ENCODE data around the gene TINCR. TPM values are rescaled to one million over a fixed set of nuclear protein-coding genes. Genes with fewer than 3 reads are reported as not detected.
A peak's percentile ranks its signal among the peaks of the same experiment; 100 is the strongest.

Gene TINCR
- total and polyA plus RNA-seq, 5 donors from 2014 or later, result 3.1 TPM; not detected in 4

DNA sequence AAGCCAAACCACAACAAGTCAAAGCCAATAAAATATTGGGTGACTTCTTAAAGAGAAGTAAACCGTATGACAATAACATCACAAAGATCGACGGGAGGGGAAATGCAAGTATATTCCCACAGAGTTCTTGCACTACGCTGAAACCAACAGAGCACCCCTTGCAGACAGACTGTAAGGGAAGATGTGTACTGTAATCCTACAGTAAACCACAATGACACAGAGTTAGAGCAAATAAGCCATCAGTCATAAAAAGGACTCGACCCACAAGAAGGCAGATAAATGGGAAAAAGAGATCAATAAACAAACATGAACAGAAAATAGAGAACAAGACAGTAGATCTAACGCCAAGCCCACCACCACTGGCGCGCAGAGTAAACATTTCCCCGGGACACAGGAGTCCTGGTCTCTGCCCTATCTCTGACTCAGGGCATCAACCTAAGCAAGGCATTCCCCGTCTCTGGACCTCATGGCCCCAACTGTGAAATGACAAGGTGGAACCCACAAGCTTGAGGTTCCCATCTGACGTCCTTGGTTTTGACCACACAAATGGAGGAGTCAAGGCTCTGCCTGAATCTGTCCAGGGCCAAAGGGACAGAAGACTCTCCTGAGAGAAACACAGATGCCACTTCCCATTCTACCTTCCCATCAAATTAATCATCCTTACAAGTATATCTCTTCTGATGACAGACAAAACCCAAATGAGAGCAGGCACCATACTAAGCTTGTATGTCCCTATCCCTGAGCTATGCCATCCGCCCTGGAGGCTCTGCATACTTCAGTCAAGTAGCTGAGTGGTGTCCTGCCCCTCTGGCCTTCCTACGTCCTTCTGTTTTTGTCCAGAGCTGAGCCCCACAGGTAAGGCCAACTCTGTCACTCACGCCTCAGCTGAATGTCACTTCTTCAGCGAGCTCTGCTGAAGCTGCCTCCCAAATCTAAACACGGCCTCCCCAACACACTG is 39.8 kb upstream of the TINCR start:
- H3K4me1 ChIP-seq (ENCODE audit: control insufficient read depth, insufficient read depth, low read length, poor library complexity, severe bottlenecking), result no peaks in the 10 kb centered on the region
- H3K27me3 Mint-ChIP-seq, result no peaks in the 10 kb centered on the region
- ATAC-seq (ENCODE audit: low read depth in 2 of 2), result no peak
- peaks cover 89% of the 10 kb centered on the region for H3K36me3 ChIP-seq (ENCODE audit: control insufficient read depth, insufficient read depth, low read length)
- H3K4me3 ChIP-seq (ENCODE audit: low read depth, low read length), result no peak overlapping the region
- no peak overlapping the region for H3K4me3 Mint-ChIP-seq
- peaks cover 65% of the 10 kb centered on the region for H3K36me3 Mint-ChIP-seq
- DNase-seq, result no peak
- H3K4me1 Mint-ChIP-seq, result peaks cover 6 to 30% (median 15%) of the 10 kb centered on the region in 4 donors
- H3K27ac Mint-ChIP-seq, result peak overlapping the region in 2 of 3 donors; percentile 13 to 67
- H3K9me3 ChIP-seq (ENCODE audit: control insufficient read depth in 2 of 2, low read length in 2 of 2), result no peaks in the 10 kb centered on the region
- H3K27ac ChIP-seq (ENCODE audit: insufficient read depth, low read length, poor library complexity, severe bottlenecking), result no peak overlapping the region
- no peaks in the 10 kb centered on the region for H3K27me3 ChIP-seq (ENCODE audit: control insufficient read depth, insufficient read depth, low read length)
- no peaks in the 10 kb centered on the region for H3K9me3 Mint-ChIP-seq

DNA sequence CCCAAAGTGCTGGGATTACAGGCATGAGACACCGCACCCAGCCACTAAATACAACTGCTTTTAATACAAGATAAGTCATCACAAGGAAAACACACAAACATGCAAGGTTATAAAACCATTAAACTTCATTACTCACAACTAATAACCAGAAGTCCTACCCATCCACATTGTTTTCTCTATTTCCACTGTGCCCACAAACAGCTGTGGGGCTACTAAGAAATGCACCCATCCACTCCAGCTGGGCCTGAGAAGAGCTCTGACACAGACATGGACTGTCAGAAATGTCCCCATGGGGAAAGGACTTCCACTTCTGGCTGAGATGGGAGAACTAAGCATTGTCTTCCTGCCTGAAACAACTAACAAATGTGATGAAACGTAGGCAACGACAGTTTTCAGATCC is 37.6 kb upstream of the TINCR start:
- Mint-ChIP-seq H3K36me3 (peaks cover 62% of the 10 kb centered on the region), H3K4me1 (peaks cover 6 to 32% (median 15%) of the 10 kb centered on the region in 4 donors), H3K27me3 (no peaks in the 10 kb centered on the region), H3K4me3 (peak overlapping the region in 1 of 4 donors; percentile 64), H3K27ac (no peak overlapping the region), H3K9me3 (no peaks in the 10 kb centered on the region)
- Histone ChIP-seq H3K4me3 (ENCODE audit: low read depth, low read length) (no peak overlapping the region), H3K4me1 (ENCODE audit: control insufficient read depth, insufficient read depth, low read length, poor library complexity, severe bottlenecking) (no peaks in the 10 kb centered on the region), H3K27me3 (ENCODE audit: control insufficient read depth, insufficient read depth, low read length) (no peaks in the 10 kb centered on the region), H3K9me3 (ENCODE audit: control insufficient read depth in 2 of 2, low read length in 2 of 2) (no peaks in the 10 kb centered on the region), H3K36me3 (ENCODE audit: control insufficient read depth, insufficient read depth, low read length) (peaks cover 91% of the 10 kb centered on the region), H3K27ac (ENCODE audit: insufficient read depth, low read length, poor library complexity, severe bottlenecking) (no peak overlapping the region)
- no peak for DNase-seq
- ATAC-seq (ENCODE audit: low read depth in 2 of 2), result no peak

DNA sequence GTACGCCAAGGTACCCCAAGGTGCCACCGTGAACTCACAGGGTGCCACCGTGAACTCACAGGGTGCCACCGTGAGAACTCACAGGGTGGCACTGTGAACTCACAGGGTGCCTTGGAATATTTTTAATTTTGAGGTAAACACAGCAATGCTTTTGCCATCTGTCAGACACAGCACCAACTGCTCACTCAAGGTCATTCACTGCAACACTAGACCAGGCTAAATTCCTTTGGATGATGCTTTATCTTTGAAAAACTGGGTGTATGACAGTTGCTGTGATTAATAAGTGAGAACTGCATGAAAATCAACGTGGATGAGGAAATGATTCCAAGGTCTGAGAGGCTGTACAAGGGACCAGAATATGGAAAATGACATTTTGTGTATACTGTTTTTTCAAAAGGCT is 35.9 kb upstream of the TINCR start:
- Mint-ChIP-seq H3K4me1 (peaks cover 6 to 32% (median 15%) of the 10 kb centered on the region in 4 donors), H3K36me3 (peaks cover 73% of the 10 kb centered on the region), H3K4me3 (peak overlapping the region in 1 of 4 donors; percentile 7), H3K27me3 (no peaks in the 10 kb centered on the region), H3K27ac (no peak overlapping the region), H3K9me3 (no peaks in the 10 kb centered on the region)
- Histone ChIP-seq H3K4me1 (ENCODE audit: control insufficient read depth, insufficient read depth, low read length, poor library complexity, severe bottlenecking) (no peaks in the 10 kb centered on the region), H3K9me3 (ENCODE audit: control insufficient read depth in 2 of 2, low read length in 2 of 2) (no peaks in the 10 kb centered on the region), H3K36me3 (ENCODE audit: control insufficient read depth, insufficient read depth, low read length) (peaks cover 92% of the 10 kb centered on the region), H3K4me3 (ENCODE audit: low read depth, low read length) (no peak overlapping the region), H3K27ac (ENCODE audit: insufficient read depth, low read length, poor library complexity, severe bottlenecking) (no peak overlapping the region), H3K27me3 (ENCODE audit: control insufficient read depth, insufficient read depth, low read length) (no peaks in the 10 kb centered on the region)
- DNase-seq (no peak), ATAC-seq (ENCODE audit: low read depth in 2 of 2) (no peak)

DNA sequence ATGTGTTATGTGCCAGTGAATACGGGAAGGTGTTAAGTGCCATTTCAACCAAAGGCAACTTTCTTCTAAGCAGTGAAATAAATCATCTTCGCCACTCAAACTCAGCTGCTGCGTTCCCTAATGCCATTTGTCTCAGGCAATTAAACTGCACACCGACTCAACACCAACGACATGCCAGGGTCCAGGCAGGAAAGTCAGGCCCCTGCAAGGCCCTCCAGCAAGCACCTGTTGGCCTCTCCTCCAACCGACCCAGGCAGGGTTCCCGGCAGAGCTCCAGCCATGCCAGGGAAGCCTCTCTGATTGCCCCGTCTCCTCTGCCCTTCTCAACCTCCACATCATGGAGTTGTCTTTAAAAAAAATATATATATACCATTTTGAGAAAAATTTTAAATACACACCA is 33.0 kb upstream of the TINCR start:
- Histone ChIP-seq H3K27ac (ENCODE audit: insufficient read depth, low read length, poor library complexity, severe bottlenecking) (no peak overlapping the region), H3K4me3 (ENCODE audit: low read depth, low read length) (no peak overlapping the region), H3K27me3 (ENCODE audit: control insufficient read depth, insufficient read depth, low read length) (no peaks in the 10 kb centered on the region), H3K36me3 (ENCODE audit: control insufficient read depth, insufficient read depth, low read length) (peaks cover 93% of the 10 kb centered on the region), H3K9me3 (ENCODE audit: control insufficient read depth in 2 of 2, low read length in 2 of 2) (no peaks in the 10 kb centered on the region), H3K4me1 (ENCODE audit: control insufficient read depth, insufficient read depth, low read length, poor library complexity, severe bottlenecking) (no peaks in the 10 kb centered on the region)
- no peak overlapping the region for H3K4me3 Mint-ChIP-seq
- ATAC-seq (ENCODE audit: low read depth in 2 of 2) (no peak), DNase-seq (no peak)
- no peak overlapping the region for H3K27ac Mint-ChIP-seq
- H3K27me3 Mint-ChIP-seq, result no peaks in the 10 kb centered on the region
- no peaks in the 10 kb centered on the region for H3K9me3 Mint-ChIP-seq
- H3K4me1 Mint-ChIP-seq, result peaks cover 0 to 12% (median 2%) of the 10 kb centered on the region in 4 donors
- peaks cover 61% of the 10 kb centered on the region for H3K36me3 Mint-ChIP-seq

DNA sequence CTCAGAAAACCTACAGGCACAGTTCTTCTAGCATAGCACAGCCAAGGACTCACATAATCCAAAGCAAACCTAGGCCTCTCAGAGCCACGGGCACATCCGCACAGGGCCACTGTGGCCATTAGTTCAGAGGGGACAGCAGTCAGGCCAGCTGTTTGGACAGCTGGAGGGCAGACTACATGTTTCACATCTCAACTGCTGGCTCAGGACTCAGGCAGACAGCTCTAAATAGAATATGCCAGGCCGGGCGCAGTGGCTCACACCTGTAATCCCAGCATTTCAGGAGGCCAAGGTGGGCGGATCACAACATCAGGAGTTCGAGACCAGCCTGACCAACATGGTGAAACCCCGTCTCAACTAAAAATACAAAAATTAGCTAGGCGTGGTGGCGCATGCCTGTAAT is 28.0 kb upstream of the TINCR start:
- no peak overlapping the region for H3K4me3 ChIP-seq (ENCODE audit: low read depth, low read length)
- Mint-ChIP-seq H3K27me3 (no peaks in the 10 kb centered on the region), H3K9me3 (no peaks in the 10 kb centered on the region), H3K27ac (no peak overlapping the region), H3K4me3 (no peak overlapping the region), H3K4me1 (peaks cover 0 to 6% (median under 1%) of the 10 kb centered on the region in 4 donors), H3K36me3 (peaks cover 49% of the 10 kb centered on the region)
- H3K36me3 ChIP-seq (ENCODE audit: control insufficient read depth, insufficient read depth, low read length), result peaks cover 97% of the 10 kb centered on the region
- H3K27me3 ChIP-seq (ENCODE audit: control insufficient read depth, insufficient read depth, low read length), result no peaks in the 10 kb centered on the region
- ATAC-seq (ENCODE audit: low read depth in 2 of 2) (no peak), DNase-seq (no peak)
- H3K27ac ChIP-seq (ENCODE audit: insufficient read depth, low read length, poor library complexity, severe bottlenecking), result no peak overlapping the region
- H3K4me1 ChIP-seq (ENCODE audit: control insufficient read depth, insufficient read depth, low read length, poor library complexity, severe bottlenecking), result no peaks in the 10 kb centered on the region
- no peaks in the 10 kb centered on the region for H3K9me3 ChIP-seq (ENCODE audit: control insufficient read depth in 2 of 2, low read length in 2 of 2)

DNA sequence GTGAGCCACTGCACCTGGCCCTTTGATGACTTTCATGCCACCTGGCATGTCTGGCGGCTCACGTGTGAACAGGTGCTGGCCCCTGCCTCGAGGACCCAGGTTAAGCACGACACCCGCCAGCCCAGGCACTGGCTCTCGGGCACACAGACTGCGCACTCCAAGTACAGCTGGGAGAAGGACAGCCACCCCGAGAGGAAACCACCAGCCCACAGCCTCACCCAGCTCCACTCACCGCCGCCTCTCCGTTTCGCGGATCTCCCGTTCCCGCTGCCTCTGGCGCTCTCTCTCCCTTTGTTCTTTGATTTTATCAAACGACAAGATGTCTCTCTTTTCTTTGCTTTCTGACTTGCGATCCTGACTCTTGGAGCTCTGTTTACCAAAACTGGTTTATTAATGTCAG is 27.4 kb upstream of the TINCR start:
- no peak overlapping the region for H3K27ac ChIP-seq (ENCODE audit: insufficient read depth, low read length, poor library complexity, severe bottlenecking)
- no peaks in the 10 kb centered on the region for H3K9me3 ChIP-seq (ENCODE audit: control insufficient read depth in 2 of 2, low read length in 2 of 2)
- peaks cover 97% of the 10 kb centered on the region for H3K36me3 ChIP-seq (ENCODE audit: control insufficient read depth, insufficient read depth, low read length)
- H3K27me3 Mint-ChIP-seq, result no peaks in the 10 kb centered on the region
- peak overlapping the region in 1 of 4 donors; percentile 59 for H3K4me3 Mint-ChIP-seq
- no peaks in the 10 kb centered on the region for H3K27me3 ChIP-seq (ENCODE audit: control insufficient read depth, insufficient read depth, low read length)
- no peak for DNase-seq
- peak overlapping the region in 1 of 3 donors; percentile 34 for H3K27ac Mint-ChIP-seq
- H3K4me3 ChIP-seq (ENCODE audit: low read depth, low read length), result no peak overlapping the region
- H3K9me3 Mint-ChIP-seq, result no peaks in the 10 kb centered on the region
- peaks cover 0 to 6% (median under 1%) of the 10 kb centered on the region in 4 donors for H3K4me1 Mint-ChIP-seq
- H3K36me3 Mint-ChIP-seq, result peaks cover 43% of the 10 kb centered on the region
- no peak for ATAC-seq (ENCODE audit: low read depth in 2 of 2)
- no peaks in the 10 kb centered on the region for H3K4me1 ChIP-seq (ENCODE audit: control insufficient read depth, insufficient read depth, low read length, poor library complexity, severe bottlenecking)

DNA sequence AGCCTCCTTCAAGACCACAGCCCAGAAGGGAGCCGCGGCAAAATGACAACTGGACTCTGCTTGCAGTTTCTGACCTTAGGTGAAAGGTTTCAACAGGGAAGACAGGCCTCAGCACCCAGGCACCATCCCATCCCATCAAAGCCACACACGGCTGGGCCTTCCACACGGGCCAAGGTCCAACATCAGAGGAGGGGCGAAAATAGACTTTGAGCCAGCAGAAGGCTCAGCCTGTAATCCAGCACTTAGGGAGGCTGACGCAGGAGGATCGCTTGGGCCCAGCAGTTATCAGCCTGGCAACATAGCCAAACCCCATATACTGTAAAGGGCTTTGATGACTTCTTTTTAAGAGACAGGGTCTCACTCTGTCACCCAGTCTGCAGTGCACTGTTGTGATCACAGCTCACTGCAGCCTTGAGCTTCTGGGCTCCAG is 26.8 kb upstream of the TINCR start:
- Mint-ChIP-seq H3K4me3 (no peak overlapping the region), H3K27ac (no peak overlapping the region), H3K4me1 (peaks cover 0 to 6% (median 2%) of the 10 kb centered on the region in 4 donors), H3K9me3 (no peaks in the 10 kb centered on the region), H3K27me3 (no peaks in the 10 kb centered on the region), H3K36me3 (peaks cover 37% of the 10 kb centered on the region)
- Histone ChIP-seq H3K4me3 (ENCODE audit: low read depth, low read length) (no peak overlapping the region), H3K9me3 (ENCODE audit: control insufficient read depth in 2 of 2, low read length in 2 of 2) (no peaks in the 10 kb centered on the region), H3K36me3 (ENCODE audit: control insufficient read depth, insufficient read depth, low read length) (peaks cover 97% of the 10 kb centered on the region), H3K4me1 (ENCODE audit: control insufficient read depth, insufficient read depth, low read length, poor library complexity, severe bottlenecking) (no peaks in the 10 kb centered on the region), H3K27ac (ENCODE audit: insufficient read depth, low read length, poor library complexity, severe bottlenecking) (no peak overlapping the region), H3K27me3 (ENCODE audit: control insufficient read depth, insufficient read depth, low read length) (no peaks in the 10 kb centered on the region)
- ATAC-seq (ENCODE audit: low read depth in 2 of 2), result no peak
- no peak for DNase-seq
